Heart right ventricle (tissue), 16 donors: Measurements from ENCODE around the gene CLCN7. TPM values are rescaled to one million over a fixed set of nuclear protein-coding genes. Genes with fewer than 3 reads are reported as not detected.
A peak's percentile ranks its signal among the peaks of the same experiment; 100 is the strongest.

Experiments used
- ATAC-seq, 8 donors: fragments of 200-7000 bp; cut with Tn5 transposase; one replicate each; pipeline ENCODE4 v1.9.1; 2020; ENCODE audit warnings: mild to moderate bottlenecking in 8 of 8, moderate library complexity in 8 of 8, moderate number of reproducible peaks in 1 of 8
- DNase-seq, 2 donors: peaks; one replicate each; pipeline ENCODE4 v3.0.0-alpha.2; 2020
- H3K27ac ChIP-seq, 10 donors: fragments of 200-600 bp; sonication (generic) in 2 of 10; one replicate each; pipeline versions ENCODE4 v1.5.0 to v1.8.0; 2020 to 2022; ENCODE audit warnings: mild to moderate bottlenecking in 3 of 10
- H3K27me3 ChIP-seq, 7 donors: fragments of 200-600 bp; one replicate each; pipeline ENCODE4 v1.8.0; 2021 to 2022; ENCODE audit warnings: mild to moderate bottlenecking in 2 of 7
- H3K36me3 ChIP-seq, 9 donors: fragments of 200-600 bp; sonication (generic) in 1 of 9; one replicate each; pipeline versions ENCODE4 v1.5.0 to v1.8.0; 2020 to 2022; ENCODE audit warnings: mild to moderate bottlenecking in 2 of 9
- H3K4me1 ChIP-seq, 9 donors: fragments of 200-600 bp; sonication (generic) in 1 of 9; one replicate each; pipeline versions ENCODE4 v1.5.0 to v1.8.0; 2020 to 2022; ENCODE audit warnings: mild to moderate bottlenecking in 4 of 9
- H3K4me3 ChIP-seq, 10 donors: fragments of 200-600 bp; sonication (generic) in 2 of 10; one replicate each; pipeline versions ENCODE4 v1.5.0 to v1.8.0; 2020 to 2022; ENCODE audit warnings: mild to moderate bottlenecking in 7 of 10, moderate library complexity in 2 of 10
- H3K9me3 ChIP-seq, 11 donors: fragments of 200-600 bp in 10 of 11; sonication (generic) in 2 of 11; one replicate each; pipeline versions ENCODE4 v1.5.0 to v1.8.0; 2013 to 2022; ENCODE audit warnings: mild to moderate bottlenecking in 2 of 11, control low read depth in 1 of 11, moderate library complexity in 1 of 11
- WGBS, 2 donors: extraction: QIAGEN DNeasy Blood & Tissue Kit; methylation state at CpG; one replicate each; pipeline ENCODE4 v1.1.7; 2013; ENCODE audit warnings: inconsistent platforms in 1 of 2; 5-methylcytosine and 5-hydroxymethylcytosine counted together
- intact Hi-C, 10 donors: fragments of 100-400 bp; cut with DNase I; formaldehyde crosslinking; loops; one replicate each; pipeline versions ENCODE4 v1.11.1 to v1.14.2; 2022
- polyA plus RNA-seq, 2 donors: library from polyadenylated mRNA; stranded (reverse); fragments of 200-250 nt; gene quantifications; one replicate each; pipeline ENCODE4 v1.2.3, GENCODE V29; 2013
- total RNA-seq, 10 donors: library from RNA; stranded (reverse); fragmentation: NEBNext Ultra II Directional in 3 of 10; extraction: Animal tissue kit (Norgen Biotek cat#: 25700) in 3 of 10; gene quantifications; one replicate each; pipeline versions ENCODE4 v1.2.1 to v1.2.4, GENCODE V29; 2021 to 2023
- TF ChIP-seq, protein P1 (sequence below), 9 donors: fragments of 200-600 bp; sonication (generic) in 2 of 9; IDR thresholded peaks; one replicate each; pipeline versions ENCODE4 v1.5.0 to v1.8.0; 2021 to 2022; ENCODE audit warnings: antibody characterized with exemption in 9 of 9, mild to moderate bottlenecking in 5 of 9, moderate library complexity in 1 of 9
- donor health status: Arrhythmogenic right ventricular cardiomyopathy.
- donor health status: ischemic (EF 13 %, LVEDD 7.1; RV severe dilation, severe dysfunction).
- donor health status: healthy with polysubstance abuse.
- donor health status: DM: no; HTN: yes; CAD: no.
- donor health status: DM: no; HTN: no; CAD: no.
- donor health status: ischemic (EF 25% LVEDD 6.9; RV normal size, moderate dysfunction).
- donor health status: ischemic (EF 25% LVEDD 5.7; RV mildly dilated, moderate dysfunction).
- donor health status: healthy.
- donor health status: DM: yes; HTN: yes; CAD: no.
- donor health status: Ischemic cardiomyopathy.
- donor health status: ischemic (EF 35%, LVEDD 5.7; RV mildly dilated, moderate dysfunction).
- donor health status: nonischemic (EF 11% LVEDD 7.7; RV severe dilation, severe dysfunction).
- donor health status: DM: yes; HTN: yes; CAD: no.
- donor health status: PGD.
- donor health status: ischemic (EF 29% LVEDD 5.4; RV normal size, mild dysfunction).
- donor health status: nonischemic (EF 23%, LVEDD 6.1; RV moderate dilation, normal function).

Gene CLCN7
- total and polyA plus RNA-seq, 12 donors, result 29.5 to 60.6 (median 35.1) TPM

DNA sequence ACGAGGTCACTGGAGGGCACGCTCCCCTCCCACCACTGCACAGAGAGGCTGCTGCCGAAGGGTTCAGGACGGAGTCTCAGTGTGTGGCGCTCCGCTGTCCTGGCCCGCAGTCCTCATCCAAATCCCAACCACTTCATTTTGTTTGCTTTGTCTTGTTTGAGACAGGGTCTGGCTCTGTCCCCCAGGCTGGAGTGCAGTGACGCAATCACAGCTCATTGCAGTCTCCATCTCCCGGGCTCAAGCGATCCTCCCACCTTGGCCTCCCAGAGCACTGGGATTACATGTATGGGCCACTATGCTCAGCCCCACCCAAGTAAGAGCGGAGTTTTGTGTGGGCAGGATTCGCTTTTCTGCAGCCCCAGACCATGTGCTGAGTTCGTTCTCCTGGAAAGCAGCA is 73.1 kb downstream of the CLCN7 start:
- H3K27ac ChIP-seq, result no peak overlapping the region
- 91 to 94% methylated on average over 13 of the region's 13 CpGs for WGBS, 2 donors
- no peak overlapping the region for H3K4me3 ChIP-seq
- TF ChIP-seq, protein P1, sequence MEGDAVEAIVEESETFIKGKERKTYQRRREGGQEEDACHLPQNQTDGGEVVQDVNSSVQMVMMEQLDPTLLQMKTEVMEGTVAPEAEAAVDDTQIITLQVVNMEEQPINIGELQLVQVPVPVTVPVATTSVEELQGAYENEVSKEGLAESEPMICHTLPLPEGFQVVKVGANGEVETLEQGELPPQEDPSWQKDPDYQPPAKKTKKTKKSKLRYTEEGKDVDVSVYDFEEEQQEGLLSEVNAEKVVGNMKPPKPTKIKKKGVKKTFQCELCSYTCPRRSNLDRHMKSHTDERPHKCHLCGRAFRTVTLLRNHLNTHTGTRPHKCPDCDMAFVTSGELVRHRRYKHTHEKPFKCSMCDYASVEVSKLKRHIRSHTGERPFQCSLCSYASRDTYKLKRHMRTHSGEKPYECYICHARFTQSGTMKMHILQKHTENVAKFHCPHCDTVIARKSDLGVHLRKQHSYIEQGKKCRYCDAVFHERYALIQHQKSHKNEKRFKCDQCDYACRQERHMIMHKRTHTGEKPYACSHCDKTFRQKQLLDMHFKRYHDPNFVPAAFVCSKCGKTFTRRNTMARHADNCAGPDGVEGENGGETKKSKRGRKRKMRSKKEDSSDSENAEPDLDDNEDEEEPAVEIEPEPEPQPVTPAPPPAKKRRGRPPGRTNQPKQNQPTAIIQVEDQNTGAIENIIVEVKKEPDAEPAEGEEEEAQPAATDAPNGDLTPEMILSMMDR (IDR thresholded peaks at IDR 0.05), result no peak
- DNase-seq, result no peak
- no peaks in the 10 kb centered on the region for H3K4me1 ChIP-seq
- no peak for ATAC-seq
- intact Hi-C loops, result loop anchor here in 2 of 10 donors (10.0 kb wide), 2 partner anchors 57 to 87 kb away; no protein-coding TSS in a partner anchor
- no peaks in the 10 kb centered on the region for H3K27me3 ChIP-seq
- peaks cover 0 to 91% (median 30%) of the 10 kb centered on the region in 9 donors for H3K36me3 ChIP-seq
- H3K9me3 ChIP-seq, result no peaks in the 10 kb centered on the region

DNA sequence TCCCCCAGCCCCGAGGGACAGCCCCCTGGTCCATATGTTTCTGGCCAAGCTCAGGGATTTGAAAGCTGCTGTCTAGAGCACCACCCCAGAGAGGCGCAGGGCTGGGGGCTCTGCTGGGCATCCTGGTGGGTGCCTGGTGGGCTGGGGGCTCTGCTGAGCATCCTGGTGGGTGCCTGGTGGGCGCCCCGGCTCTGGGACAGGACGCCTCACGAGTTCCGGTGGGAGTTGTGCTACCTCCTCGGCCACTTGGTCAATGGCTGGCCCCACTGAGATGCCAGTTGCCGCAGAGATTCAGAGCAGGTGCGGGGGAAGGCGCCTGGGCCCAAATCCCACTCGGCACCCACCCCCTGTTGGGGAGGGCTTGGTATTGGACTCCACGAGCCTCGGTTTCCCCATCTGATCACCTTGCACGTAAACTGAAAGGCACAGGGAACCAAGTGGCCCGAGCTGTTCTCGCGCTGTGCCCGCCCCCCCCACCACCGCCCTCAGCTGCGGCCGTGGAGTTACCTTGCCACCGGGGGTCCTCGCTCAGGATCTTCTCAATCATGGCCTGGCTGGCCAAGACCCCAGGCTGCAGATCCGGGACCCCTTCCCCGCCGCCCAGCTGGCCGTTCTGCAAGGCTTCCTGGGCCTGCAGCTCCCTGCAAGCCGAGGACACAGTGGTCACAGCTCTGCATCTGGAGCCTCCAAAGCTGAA is 73.6 kb downstream of the CLCN7 start:
- Histone ChIP-seq H3K4me1 (no peaks in the 10 kb centered on the region), H3K4me3 (no peak overlapping the region), H3K9me3 (no peaks in the 10 kb centered on the region), H3K27me3 (no peaks in the 10 kb centered on the region), H3K27ac (no peak overlapping the region), H3K36me3 (peaks cover 0 to 91% (median 30%) of the 10 kb centered on the region in 9 donors)
- TF ChIP-seq, protein P1 (IDR thresholded peaks at IDR 0.05), result no peak
- DNase-seq (no peak), ATAC-seq (no peak)
- WGBS, 2 donors, result 89 to 93% methylated on average over 29 of the region's 29 CpGs
- intact Hi-C loops, result loop anchor here in 2 of 10 donors (10.0 kb wide), 2 partner anchors 56 to 86 kb away; no protein-coding TSS in a partner anchor

DNA sequence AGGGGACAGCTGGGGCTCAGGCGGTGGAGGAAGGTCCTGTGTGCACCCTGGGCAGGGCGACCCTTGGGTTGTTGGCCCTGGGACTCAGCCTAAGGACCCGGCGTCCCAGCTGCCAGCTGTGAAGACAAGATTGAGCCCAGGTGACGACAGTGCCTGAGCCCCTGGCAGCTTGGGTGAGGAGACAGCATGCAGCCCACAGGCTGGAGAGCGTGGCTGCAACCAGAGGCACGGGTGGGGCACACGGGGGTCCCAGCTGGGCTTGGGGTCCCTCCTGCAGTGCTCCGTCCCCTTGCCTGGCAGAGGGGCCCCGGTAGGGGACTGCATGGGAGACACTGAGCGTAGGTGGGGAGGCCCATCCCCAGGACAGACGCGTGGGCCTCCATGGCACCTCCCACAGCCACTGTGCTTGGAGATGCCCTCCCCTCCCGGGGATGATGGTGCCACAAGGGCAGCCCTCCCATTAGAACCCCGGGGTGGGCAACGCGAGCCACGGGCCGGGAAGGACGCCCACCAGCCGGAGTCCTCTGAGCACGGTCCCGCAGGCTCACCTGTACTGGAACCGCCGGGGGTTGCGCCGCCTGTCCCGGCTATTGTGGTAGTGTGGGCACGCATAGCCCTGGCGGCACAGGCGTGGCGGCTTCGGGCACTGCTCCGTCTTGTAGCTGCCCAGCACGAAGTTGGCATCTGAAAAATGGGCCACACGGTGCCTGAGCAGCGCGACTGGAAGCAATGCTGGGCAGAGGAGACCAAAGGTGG is 75.8 kb downstream of the CLCN7 start:
- H3K27ac ChIP-seq, result no peak overlapping the region
- ATAC-seq (peak in 1 of 8 donors; percentile 12), DNase-seq (no peak)
- H3K27me3 ChIP-seq, result no peaks in the 10 kb centered on the region
- H3K4me1 ChIP-seq, result no peaks in the 10 kb centered on the region
- peaks cover 0 to 95% (median 31%) of the 10 kb centered on the region in 9 donors for H3K36me3 ChIP-seq
- H3K4me3 ChIP-seq, result no peak overlapping the region
- TF ChIP-seq, protein P1 (IDR thresholded peaks at IDR 0.05), result no peak
- H3K9me3 ChIP-seq, result no peaks in the 10 kb centered on the region
- 96% methylated on average over 38 of the region's 38 CpGs for WGBS, 2 donors
- intact Hi-C loops, result no loop called here

DNA sequence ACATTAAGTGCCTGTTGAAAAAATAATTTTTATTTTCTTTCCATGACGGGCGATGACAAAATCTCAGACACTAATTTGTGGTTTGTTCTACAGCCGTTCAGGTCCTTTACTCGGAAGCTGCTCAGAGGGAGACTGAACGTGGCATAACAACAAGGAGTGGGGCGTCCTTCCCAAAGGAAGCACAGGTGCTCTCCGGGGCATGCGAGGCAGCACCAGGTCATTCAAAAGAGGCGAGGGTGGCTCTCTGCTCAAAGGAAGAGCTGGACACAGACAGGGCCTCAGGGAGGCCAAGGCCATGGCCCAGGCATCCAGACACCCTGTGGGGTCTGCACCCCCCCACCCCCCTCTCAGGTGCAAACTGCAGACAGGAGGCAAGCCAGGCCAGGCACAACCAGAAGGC is 76.5 kb downstream of the CLCN7 start:
- WGBS, 2 donors, result 95 to 97% methylated on average over 9 of the region's 9 CpGs
- DNase-seq (no peak), ATAC-seq (no peak)
- Histone ChIP-seq H3K36me3 (peaks cover 0 to 97% (median 37%) of the 10 kb centered on the region in 9 donors), H3K4me3 (no peak overlapping the region), H3K9me3 (no peaks in the 10 kb centered on the region), H3K27me3 (no peaks in the 10 kb centered on the region), H3K27ac (no peak overlapping the region), H3K4me1 (no peaks in the 10 kb centered on the region)
- intact Hi-C loops, result no loop called here
- TF ChIP-seq, protein P1 (IDR thresholded peaks at IDR 0.05), result no peak
